ENCODE measurements around the gene ZNF778. TPM values are rescaled to one million over a fixed set of nuclear protein-coding genes. Genes with fewer than 3 reads are reported as not detected.
"Not testable (repeated sequence)": the region's sequence is repeated elsewhere in the genome, so short reads cannot be mapped to it uniquely, and the experiment has no call there.

Gene ZNF778
- polyA plus RNA-seq, 4 donors: 4.9 to 6.3 (median 6.2) TPM

GRCh38 chr16:89210165-89210903 is 7.2 kb upstream of the ZNF778 start:
- no peak for DNase-seq (ENCODE audit: low read depth in 4 of 4, low spot score in 3 of 4)

- no peak for DNase-seq (ENCODE audit: low read depth in 4 of 4, low spot score in 3 of 4)
These were observed 6.5 kb upstream of the ZNF778 start for GRCh38 chr16:89210904-89211515.

- peak; percentile 59 to 78 (median 63) for DNase-seq (ENCODE audit: low read depth in 4 of 4, low spot score in 3 of 4)
These were observed 977 bp upstream of the ZNF778 start for GRCh38 chr16:89216315-89217137.

GRCh38 chr16:89217138-89217387 is 440 bp upstream of the ZNF778 start:
- no peak for DNase-seq (ENCODE audit: low read depth in 4 of 4, low spot score in 3 of 4)

- DNase-seq (ENCODE audit: low read depth in 4 of 4, low spot score in 3 of 4): no peak
These were observed 1.9 kb downstream of the ZNF778 start for GRCh38 chr16:89219365-89219764.

GRCh38 chr16:89221604-89222003 is 4.1 kb downstream of the ZNF778 start:
- no peak for DNase-seq (ENCODE audit: low read depth in 4 of 4, low spot score in 3 of 4)

GRCh38 chr16:89222931-89223330 is 5.4 kb downstream of the ZNF778 start:
- DNase-seq (ENCODE audit: low read depth in 4 of 4, low spot score in 3 of 4): no peak

- no peak for DNase-seq (ENCODE audit: low read depth in 4 of 4, low spot score in 3 of 4)
These were observed 7.2 kb downstream of the ZNF778 start for GRCh38 chr16:89224665-89225064.

GRCh38 chr16:89230255-89230654 is 12.8 kb downstream of the ZNF778 start:
- DNase-seq (ENCODE audit: low read depth in 4 of 4, low spot score in 3 of 4): no peak

GRCh38 chr16:89232107-89232506 is 14.6 kb downstream of the ZNF778 start:
- DNase-seq (ENCODE audit: low read depth in 4 of 4, low spot score in 3 of 4): no peak

- no peak for DNase-seq (ENCODE audit: low read depth in 4 of 4, low spot score in 3 of 4)
These were observed 16.4 kb downstream of the ZNF778 start for GRCh38 chr16:89233678-89234490.

GRCh38 chr16:89237733-89238132 is 20.2 kb downstream of the ZNF778 start:
- no peak for DNase-seq (ENCODE audit: low read depth in 4 of 4, low spot score in 3 of 4)

- DNase-seq (ENCODE audit: low read depth in 4 of 4, low spot score in 3 of 4): peak in 2 of 4 donors; percentile 42 to 68
These were observed 23.9 kb downstream of the ZNF778 start for GRCh38 chr16:89241187-89242007.

- DNase-seq (ENCODE audit: low read depth in 4 of 4, low spot score in 3 of 4): no peak
These were observed 25.3 kb downstream of the ZNF778 start for GRCh38 chr16:89242795-89243200.

GRCh38 chr16:89243664-89244063 is 26.2 kb downstream of the ZNF778 start:
- DNase-seq (ENCODE audit: low read depth in 4 of 4, low spot score in 3 of 4): no peak

- DNase-seq (ENCODE audit: low read depth in 4 of 4, low spot score in 3 of 4): not testable (repeated sequence)
These were observed 26.8 kb downstream of the ZNF778 start for GRCh38 chr16:89244264-89244663.

- DNase-seq (ENCODE audit: low read depth in 4 of 4, low spot score in 3 of 4): no peak
These were observed 27.3 kb downstream of the ZNF778 start for GRCh38 chr16:89244754-89245153.

- no peak for DNase-seq (ENCODE audit: low read depth in 4 of 4, low spot score in 3 of 4)
These were observed 28.9 kb downstream of the ZNF778 start for GRCh38 chr16:89246383-89246902.

- peak; percentile 44 to 64 (median 54) for DNase-seq (ENCODE audit: low read depth in 4 of 4, low spot score in 3 of 4)
These were observed 29.6 kb downstream of the ZNF778 start for GRCh38 chr16:89246903-89247733.
